AG04449 (cell line): ENCODE measurements around the gene APOBEC3B.

ENCODE experiments used
- CTCF ChIA-PET: fragments of 350-600 bp; formaldehyde crosslinking; extraction: SDS; loops from one replicate; lab custom pipeline; 2021; ENCODE audit warnings: antibody characterized with exemption; lab: Yijun Ruan, JAX
- POLR2A ChIA-PET: fragments of 400-600, 350-600 bp; formaldehyde crosslinking; extraction: SDS; loops from one replicate; lab custom pipeline; 2020; ENCODE audit warnings: antibody characterized with exemption, inconsistent platforms; lab: Yijun Ruan, JAX
- DNase-seq: peaks from one replicate; pipeline ENCODE4 v3.0.0-alpha.2; 2010; ENCODE audit warnings: low read depth, low spot score
- H3K4me3 ChIP-seq: 2 replicates; pipeline ENCODE4 v1.5.1; 2011; ENCODE audit warnings: low read depth, mild to moderate bottlenecking, control low read depth, low read length
- CTCF ChIP-seq: IDR thresholded peaks from one replicate; pipeline ENCODE4 v1.5.1; 2011; ENCODE audit warnings: mild to moderate bottlenecking, moderate library complexity, low read length, control low read depth, inconsistent platforms; ENCODE audit not compliant: insufficient read depth; ENCODE audit errors: missing control alignments

The APOBEC3B gene

GRCh38 chr22:38964306-38964705, 17.8 kb upstream of the APOBEC3B start:
- ChIA-PET CTCF (interaction anchor here (0.7 to 1.1 kb wide), 2 partner anchors 9 to 11 kb away, joined by 3 read pairs; no protein-coding TSS in a partner anchor), POLR2A (no interaction called here)
- TF ChIP-seq CTCF: no peak

GRCh38 chr22:38964989-38965388, 17.2 kb upstream of the APOBEC3B start:
- TF ChIP-seq CTCF: no peak
- ChIA-PET CTCF (interaction anchor here (0.7 kb wide), 1 partner anchor 12 kb away, joined by 3 read pairs; no protein-coding TSS in a partner anchor), POLR2A (no interaction called here)
- DNase-seq: no peak
- no peak overlapping the region for H3K4me3 ChIP-seq

More at GRCh38 chr22:38964306-38964705, 17.8 kb upstream of the APOBEC3B start:
- no peak overlapping the region for H3K4me3 ChIP-seq
- DNase-seq: no peak

- no peak for DNase-seq
- ChIA-PET POLR2A (no interaction called here), CTCF (interaction anchor here (1.4 kb wide), 1 partner anchor 96 kb away, joined by 5 read pairs; no protein-coding TSS in a partner anchor)
- no peak for TF ChIP-seq CTCF
- H3K4me3 ChIP-seq: no peak overlapping the region
Measured at GRCh38 chr22:38965614-38966379, 16.4 kb upstream of the APOBEC3B start.

GRCh38 chr22:38966380-38966702, 15.8 kb upstream of the APOBEC3B start:
- POLR2A ChIA-PET: no interaction called here
- TF ChIP-seq CTCF: no peak
- no peak overlapping the region for H3K4me3 ChIP-seq
- CTCF ChIA-PET: interaction anchor here (1.4 kb wide), 1 partner anchor 96 kb away, joined by 5 read pairs; no protein-coding TSS in a partner anchor
- no peak for DNase-seq

GRCh38 chr22:38966942-38967341, 15.2 kb upstream of the APOBEC3B start:
- no peak for TF ChIP-seq CTCF
- no peak overlapping the region for H3K4me3 ChIP-seq
- no peak for DNase-seq
- CTCF ChIA-PET: interaction anchor here (1.4 kb wide), 1 partner anchor 97 kb away, joined by 5 read pairs; no protein-coding TSS in a partner anchor
- POLR2A ChIA-PET: no interaction called here

- DNase-seq: no peak
- no peak overlapping the region for H3K4me3 ChIP-seq
- ChIA-PET POLR2A (no interaction called here), CTCF (no interaction called here)
- no peak for TF ChIP-seq CTCF
Measured at GRCh38 chr22:38967451-38968450, 14.4 kb upstream of the APOBEC3B start.
